DMS53 treated with DMSO at 0.1 percent for 48 hours (cell line): ENCODE measurements around the gene CNTN1.

Experiments used
- DNase-seq: peaks from one replicate; lab custom pipeline; 2025; ENCODE audit not compliant: unreplicated experiment; lab: John Stamatoyannopoulos, UW

CNTN1 gene

DNA sequence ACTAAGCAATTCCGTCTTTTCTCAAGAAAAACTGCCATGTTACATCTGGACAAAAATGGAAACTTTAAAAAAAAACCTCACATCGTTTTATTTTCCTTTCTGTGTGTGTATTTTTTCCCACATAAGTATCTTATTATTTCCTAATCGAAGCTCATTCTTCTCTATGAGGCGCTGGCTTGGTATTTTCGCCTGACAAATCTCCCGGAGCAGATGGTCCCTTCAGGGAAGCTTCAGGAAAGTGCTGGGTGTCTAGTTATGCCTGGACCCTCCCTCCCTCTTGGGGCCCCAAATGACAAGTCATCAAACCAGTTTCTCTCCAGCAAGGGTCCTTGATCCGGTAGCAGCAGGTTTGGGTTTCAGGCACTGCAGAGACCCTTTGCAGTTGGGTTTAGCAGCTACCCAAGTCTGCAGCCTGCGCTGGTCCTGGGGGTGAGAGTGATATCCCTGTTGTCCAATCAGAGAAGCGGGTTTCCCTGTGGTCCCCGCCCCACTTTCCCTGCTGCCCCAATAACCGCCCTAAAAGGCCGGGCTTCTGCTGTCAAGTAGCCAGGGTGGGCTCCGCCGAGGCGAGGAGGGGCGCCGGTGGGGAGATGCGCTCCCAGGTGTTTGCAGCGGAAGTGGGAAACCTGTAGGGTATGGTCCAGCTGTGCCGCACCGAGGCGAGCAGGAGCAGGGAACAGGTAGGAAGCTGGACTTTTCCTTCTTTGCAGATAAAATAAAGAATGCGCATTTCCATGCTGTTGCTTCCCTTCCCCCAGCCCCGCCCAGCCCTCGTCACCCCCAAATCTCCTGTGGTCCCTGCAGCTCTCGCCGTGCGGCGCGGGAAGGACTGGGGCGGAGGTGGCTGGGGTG, at the start of gene CNTN1:
CNTN1 (plus strand) TSS at position 527 of the 852 bp plus-strand sequence.
- peak; percentile 94 for DNase-seq

DNA sequence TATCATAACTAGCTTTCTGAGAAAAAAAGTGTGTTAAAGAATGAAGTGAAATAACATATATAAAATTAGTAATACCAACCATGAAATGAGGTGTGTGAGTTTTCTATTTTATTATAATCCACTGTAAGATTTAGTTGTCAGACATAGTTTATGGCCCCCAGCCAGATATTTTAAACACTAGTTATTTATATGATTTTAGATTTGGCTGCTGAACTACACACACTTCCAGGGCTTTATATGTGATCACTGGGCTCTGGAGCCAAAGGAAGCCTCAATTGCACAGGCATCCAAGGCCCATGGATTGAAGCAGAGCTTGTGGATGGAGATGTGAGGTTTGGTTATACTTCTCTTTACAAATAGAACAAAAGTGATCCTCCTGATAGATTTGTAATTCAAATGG, 48.7 kb upstream of the CNTN1 start:
- no peak for DNase-seq

DNA sequence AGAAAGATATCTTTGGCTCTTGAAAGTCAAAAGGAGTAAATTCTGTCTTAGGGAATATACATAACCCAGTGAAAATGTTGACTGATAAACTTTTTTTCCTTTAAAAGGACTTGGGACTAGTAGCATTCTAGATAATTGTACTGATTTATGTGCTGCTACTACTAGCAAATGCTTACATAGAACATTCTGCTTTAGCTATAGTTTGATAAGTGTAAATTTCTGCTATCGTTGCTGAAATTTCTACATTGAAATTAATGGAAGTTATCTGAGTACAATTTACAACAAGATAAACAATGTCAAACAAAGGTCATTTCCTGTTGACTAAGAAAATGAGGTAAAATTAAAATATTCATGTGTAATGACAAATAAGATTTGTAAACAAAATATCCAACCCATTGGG, 48.3 kb upstream of the CNTN1 start:
- DNase-seq, result no peak

DNA sequence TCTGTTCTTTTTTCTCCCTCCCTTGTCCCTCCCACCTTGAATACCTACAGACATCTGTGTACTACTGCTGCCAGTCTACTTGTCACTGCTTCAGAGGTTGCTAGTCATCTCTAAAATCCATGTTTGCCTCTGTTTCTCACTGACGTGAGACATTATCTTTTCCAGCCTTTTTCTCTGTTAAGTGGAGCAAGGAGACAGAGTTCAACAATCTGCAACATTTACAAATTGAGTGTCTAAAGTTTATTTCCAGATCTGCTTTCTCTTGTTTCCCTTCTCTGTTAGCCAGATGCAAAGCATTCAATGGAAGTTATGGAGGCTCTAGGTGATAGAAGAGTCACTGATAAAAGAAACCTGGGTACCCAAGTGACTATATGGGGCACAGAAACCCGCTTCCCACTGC, 47.5 kb upstream of the CNTN1 start:
- DNase-seq, result no peak

DNA sequence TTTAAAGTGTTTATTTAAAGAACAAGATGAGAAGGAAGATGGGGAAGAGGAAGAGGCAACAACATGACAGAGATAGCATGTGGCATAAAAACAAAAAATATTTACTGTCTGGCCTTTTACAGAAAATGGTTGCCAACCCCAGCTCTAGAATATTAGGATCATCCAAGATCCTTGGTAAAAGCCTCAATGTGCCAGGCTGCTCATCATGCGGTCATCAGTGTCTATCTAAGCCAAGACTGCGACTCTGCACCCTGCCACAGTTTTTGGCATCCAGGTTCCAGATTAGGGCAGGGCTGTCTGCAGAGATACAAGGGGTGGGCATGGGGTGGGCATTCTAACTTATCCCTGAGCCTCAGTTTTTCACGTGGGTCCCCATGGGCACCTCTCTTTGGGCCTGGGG, 46.9 kb upstream of the CNTN1 start:
- DNase-seq, result no peak

DNA sequence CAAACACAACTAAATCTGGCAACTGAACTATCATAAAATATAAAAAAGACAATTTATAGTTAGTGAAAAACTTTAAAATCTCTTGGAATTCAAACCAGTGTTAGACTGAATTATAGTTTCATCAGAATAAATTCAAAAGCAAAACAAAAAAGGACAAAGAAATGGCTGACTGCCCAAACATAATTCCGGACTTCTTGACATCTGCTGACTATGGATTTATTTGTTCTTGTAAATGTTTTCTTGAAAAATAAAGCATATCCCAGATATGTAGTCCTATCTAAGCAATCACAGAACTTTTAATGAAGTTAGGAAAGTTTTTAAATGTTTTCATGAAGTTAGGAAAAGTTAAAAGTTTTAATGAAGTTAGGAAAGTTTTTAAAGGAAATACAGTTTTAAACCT, 45.8 kb upstream of the CNTN1 start:
- no peak for DNase-seq

DNA sequence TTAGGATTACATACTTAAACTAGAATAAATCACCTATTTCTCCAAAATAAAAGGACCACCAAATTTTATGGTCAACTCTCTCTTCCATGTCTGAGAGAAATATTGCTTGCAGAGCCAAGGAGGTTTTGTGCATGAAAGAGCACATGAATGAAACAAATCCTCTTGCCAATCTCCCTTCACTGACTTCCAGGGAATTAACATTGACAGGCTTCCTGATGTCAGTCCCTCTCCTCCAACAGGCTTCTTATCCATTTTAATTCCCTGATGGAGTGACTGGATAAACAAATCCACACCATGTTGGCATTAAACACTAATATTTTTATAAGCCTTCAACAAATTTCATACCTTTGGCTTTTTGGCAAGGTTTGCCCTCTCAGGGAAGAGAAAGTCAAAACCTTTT, 45.3 kb upstream of the CNTN1 start:
- no peak for DNase-seq

DNA sequence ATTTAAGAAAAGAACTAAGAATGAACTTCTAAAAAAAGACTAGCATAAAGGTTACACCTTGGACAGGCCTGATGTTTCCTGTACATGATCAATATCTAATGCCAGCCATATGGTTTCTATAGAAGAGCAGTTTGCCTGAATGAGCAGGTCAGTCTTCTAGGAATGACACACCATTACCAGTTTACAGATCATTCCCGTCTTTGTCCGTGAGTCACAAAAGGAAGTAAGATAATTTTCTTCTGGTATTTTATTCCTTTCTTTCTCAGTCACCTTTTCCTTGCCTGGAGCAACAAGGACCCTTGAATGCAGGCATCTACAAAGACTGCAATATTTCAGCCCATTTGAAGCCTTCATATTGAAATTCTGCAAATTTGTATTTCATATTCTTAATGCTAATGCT, 44.6 kb upstream of the CNTN1 start:
- DNase-seq, result no peak

DNA sequence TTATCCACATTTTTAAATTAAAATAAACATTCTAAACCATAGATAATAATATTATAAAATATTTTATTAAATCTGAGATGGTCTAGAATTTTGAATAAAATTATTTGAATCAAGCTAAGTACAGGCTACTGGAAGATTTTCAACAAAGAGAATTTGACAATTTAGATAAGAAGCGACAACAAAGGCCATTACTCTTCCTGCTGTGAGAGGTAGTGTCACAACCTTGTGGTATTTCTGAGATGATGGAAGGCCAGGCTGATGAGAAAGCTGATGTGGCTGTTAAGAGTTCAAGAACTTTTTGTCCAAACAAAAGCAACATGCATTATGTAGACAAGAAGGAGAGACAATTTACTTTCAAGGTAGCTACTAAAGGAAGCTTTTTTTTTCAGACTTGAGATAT, 43.7 kb upstream of the CNTN1 start:
- no peak for DNase-seq

DNA sequence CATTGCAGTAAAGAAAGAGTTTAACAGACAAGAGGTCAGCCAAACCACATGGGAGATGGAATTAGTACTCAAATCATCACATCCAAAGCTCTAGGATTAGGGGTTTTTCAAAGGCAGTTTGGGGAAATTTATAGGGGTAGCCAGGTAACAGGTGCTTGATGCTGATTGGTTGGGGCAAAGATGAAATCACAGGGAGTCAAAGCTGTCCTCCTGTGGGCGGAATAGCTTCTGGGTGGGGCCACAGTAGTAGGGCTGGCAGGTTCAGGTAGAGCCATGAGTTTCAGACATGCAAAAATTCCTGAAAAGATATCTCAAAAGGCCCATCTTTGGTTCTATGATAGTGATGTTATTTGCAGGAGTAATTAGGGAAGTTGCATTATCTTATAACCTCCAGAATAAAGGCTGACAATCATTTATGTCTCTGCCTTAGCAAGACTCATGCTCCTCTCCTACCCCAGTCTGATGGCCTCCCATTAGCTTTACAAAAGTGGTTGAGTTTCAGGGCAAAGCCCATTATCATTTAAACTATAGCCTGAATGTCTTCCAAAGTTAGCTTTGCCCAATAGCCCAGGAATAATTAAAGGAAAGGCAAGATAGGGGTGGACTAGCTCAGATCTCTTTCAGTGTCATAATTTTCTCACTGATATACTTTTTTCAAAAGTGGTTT, 42.1 kb upstream of the CNTN1 start:
- no peak for DNase-seq

DNA sequence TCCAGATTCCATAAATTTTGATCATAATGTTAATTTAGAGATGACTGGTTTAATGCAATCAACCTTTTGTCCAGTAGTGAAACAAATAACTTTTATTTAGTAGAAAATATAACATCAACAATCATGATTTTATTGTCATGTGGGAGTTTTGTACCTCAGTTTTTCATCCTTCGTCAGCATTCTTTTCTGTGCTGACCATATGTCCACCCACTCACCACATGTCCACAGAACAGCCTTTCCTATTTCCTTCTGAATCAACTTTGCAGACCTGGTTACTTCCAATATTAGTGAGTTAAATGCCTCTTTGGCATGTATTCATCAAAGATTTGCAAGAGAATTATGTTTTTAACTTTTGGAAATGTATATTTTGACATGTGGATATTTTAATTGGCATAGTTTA, 36.8 kb upstream of the CNTN1 start:
- DNase-seq, result no peak

DNA sequence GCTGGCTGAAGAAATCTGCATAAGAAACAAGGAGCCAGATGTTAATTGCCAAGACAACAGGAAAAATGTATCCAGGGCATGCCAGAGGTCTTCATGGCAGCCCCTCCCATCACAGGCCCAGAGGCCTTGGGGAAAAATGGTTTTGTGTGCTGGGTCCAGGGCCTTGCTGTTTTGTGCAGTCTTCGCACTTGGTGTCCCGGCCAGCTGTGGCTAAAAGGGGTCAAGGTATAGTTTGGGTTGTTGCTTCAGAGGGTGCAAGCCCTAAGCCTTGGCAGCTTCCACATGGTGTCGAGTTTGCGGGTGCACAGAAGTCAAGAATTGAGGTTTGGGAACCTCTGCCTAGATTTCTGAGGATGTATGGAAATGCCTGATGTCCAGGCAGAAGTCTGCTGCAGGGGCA, 29.9 kb upstream of the CNTN1 start:
- no peak for DNase-seq

DNA sequence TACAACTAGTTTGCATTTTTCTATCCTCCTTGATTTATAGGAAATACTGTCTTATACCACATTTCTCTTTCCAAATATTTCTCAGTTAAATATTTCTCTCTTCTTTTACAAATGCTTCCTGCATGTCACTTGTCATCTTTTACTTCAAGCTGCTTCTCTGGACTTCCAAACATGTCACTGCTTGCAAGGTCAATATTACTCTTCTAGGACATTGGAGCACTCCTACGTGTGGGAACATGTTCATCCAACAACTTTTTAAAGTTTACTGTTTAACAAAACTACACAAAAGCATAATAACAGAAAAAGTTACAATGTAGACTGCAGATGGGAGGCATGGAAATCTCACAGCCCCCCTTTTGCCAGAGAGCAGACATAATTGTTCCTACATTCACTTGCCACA, 28.5 kb upstream of the CNTN1 start:
- no peak for DNase-seq

DNA sequence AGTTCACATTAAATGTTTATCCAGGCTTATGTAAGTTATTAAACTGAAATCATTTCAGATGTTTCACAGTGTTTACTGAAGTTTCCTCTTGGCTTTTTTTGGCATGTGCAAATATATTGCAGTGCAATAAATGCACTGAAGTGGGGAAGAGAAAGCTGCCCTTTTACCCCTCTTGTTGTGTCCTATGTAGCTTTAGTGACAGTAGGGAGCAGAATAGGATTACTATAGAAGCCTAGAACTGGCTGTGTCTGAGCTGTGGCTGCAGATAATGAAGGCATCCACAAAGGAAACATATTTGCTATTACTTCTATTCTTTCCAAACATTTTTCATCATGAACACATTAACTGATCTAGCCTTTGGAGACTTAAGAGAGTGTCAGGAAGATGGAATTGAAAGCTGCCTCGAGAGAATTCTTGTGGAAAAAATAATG, 24.1 kb upstream of the CNTN1 start:
- peak; percentile 69 for DNase-seq

DNA sequence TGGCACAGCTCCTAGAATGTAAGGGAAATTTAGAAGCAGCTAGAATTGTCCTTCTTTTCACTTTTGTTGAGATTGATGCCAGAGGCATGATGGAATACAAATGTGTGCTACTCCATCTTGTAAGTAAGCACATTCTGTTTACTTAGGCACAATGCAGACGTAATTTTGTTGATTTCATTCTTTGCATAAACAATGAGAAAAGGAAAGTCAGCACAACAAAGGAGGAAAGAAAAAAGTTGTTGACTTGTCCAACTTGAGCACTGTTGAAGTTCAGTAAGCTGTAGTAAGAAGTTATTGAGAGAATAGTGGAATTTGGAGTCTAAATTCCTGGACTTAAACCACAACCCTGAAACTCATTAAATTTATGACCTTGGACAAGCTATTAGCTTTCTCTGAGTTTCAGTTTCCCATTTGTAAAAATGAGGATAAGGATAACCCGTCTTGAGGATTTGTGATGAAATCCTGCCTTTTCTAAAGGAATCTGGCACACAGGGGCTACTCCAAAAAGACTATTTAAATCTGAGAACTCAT, 19.4 kb upstream of the CNTN1 start:
- DNase-seq, result no peak

DNA sequence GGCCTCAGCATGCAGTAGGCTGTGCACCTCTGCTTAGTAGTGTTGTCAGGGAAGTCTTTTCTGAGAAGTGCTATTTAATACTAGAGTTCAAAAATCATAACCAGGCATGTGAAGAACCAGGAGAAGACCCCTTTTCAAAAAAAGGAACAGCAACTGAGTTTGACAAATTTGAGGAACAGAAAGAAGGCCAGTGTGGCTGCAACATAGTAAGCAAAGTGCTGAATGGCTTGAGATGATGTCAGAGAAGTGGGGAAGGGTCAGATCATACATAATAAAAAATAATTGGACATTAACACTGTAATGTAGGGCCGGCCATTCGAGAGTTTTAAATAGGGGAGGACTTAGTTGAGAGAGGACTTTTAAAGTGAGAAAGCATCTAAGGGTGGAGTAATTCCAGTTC, 11.1 kb upstream of the CNTN1 start:
- DNase-seq, result no peak

DNA sequence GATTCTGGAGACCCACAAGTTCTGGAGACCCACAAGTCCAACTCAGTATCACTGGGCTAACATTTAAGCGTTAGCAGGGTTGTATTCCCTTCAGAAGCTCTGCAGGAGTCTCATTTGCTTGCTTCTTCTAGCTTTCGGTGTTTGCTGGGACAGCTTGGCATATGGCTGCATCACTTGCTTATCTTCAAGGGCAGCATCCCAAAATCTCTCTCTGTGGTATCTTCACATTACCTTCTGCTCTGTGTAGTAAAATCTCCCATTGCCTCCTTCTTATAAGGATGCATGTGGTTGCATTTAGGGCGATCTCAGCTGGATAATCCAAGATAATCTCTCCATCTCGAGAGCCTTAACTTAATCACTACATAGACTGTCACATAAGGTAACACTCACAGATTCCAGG, 7.3 kb upstream of the CNTN1 start:
- no peak for DNase-seq

DNA sequence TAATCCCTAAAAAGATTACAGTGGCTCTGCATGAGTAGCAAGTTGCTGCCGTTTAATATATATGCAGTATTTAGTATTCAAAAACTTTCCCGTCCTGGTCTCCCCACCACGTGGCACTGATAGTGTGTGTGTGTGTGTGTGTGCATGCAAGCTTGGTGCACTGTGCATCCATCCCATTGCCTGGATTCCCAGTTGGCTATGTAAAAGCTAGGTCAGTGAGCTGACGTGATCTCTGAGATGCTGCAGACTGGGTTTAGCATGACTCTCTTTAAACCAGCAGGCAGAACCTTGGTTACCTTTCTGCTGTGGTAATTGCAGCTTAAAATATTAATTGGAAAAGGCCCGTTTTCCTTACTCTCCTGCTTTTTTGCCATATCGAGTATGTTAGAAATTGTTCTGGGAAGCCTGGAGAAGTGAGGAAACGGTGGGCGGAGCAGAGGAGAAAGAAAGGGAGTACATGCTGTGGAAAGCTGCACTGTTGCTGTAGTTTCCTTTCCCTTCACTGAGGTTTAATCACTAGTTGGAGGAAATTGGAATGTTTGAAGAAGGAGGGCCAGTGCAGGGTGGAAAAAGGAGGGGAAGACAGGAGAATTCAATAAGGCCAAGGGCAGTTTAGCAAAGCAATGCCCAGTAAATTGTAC, 4.0 kb upstream of the CNTN1 start:
- no peak for DNase-seq

DNA sequence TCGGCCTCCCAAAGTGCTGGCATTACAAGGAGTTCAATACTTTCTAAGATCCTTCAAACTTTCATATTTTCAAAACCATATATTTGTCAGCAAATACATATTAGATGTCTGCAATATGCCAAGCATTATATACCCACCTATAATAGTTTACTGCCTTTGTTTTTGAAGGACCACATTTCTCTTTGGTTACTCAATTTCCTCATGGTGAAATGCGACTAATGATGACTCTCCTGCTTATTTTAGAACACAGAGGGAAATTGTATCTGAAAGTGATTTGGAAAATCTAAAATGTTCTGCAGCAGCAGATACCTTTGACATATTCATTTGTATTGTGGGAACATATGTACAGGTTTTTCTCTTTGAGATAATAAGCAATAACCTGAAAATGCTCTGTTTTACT, 2.7 kb upstream of the CNTN1 start:
- DNase-seq, result no peak

DNA sequence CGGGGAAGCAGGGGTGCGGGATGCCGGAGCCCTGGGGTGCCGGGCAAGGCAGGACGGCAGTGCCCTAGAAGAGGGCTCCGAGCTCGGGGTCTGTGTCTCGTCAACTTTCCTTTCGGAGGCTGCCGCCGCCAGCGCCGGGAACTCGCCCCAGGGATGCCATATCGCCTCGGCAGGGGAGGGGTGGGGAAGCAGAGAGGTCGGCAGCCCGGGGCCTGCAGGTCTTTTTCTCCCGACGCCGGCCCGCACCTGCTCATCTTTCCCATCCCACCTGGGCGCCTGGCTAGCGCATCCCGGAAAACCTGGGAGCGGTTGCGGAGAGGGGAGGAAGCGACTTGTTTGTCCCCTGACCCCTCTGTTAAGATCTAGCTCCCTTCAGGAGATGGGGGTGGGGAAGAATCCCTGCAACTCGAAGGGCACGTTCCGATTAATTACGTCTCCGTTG, 547 bp downstream of the CNTN1 start:
- DNase-seq, result peak; percentile 72

DNA sequence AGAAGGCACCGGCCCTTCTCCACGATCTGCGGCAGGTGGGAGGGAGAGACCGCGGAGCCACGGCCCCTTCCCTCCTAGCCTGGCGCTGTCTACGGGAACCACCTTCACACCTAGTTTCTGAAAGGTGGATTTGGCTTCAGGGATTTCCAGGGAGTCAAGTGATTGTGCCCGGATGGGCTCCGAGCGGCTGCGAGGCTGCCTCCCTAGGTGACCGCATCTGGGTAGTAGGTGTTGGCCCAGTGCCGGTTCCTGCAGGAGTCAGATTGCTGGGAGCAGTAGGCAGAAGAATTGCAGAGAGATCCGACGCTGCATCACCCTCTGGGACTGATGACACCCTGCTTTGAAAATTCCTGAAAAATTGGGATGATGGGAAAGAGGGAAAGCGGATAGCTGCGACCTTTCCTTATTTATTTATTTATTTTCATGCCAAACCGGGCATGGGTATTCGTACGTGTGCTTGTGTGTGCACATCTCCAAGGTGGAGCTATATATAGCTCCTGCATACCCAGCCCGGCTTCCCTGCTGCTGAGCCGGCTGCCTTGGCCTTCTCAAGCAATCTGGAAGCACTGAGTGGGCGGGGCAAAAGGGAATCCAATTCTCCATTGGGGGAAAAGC, 1.1 kb downstream of the CNTN1 start:
- peak; percentile 83 for DNase-seq
